HEK293T (cell line): ENCODE data around the gene HEPH.
"Not testable (repeated sequence)": the region's sequence is repeated elsewhere in the genome, so short reads cannot be mapped to it uniquely, and the experiment has no call there.

ENCODE experiments used
- ARNT ChIP-seq: fragments of 450-650 bp; IDR thresholded peaks from 2 replicates; pipeline ENCODE4 v1.6.1; 2017; ENCODE audit warnings: mild to moderate bottlenecking
- ELF4 ChIP-seq: fragments of 450-650 bp; IDR thresholded peaks from 2 replicates; pipeline ENCODE4 v1.6.1; 2017; ENCODE audit warnings: antibody characterized with exemption
- PKNOX1 ChIP-seq: fragments of 450-650 bp; IDR thresholded peaks from 2 replicates; pipeline ENCODE4 v1.6.1; 2016
- SP1 ChIP-seq: fragments of 450-650 bp; IDR thresholded peaks from 2 replicates; pipeline ENCODE4 v1.6.1; 2017
- TARDBP ChIP-seq: fragments of 450-650 bp; IDR thresholded peaks from 2 replicates; pipeline ENCODE4 v1.6.1; 2016

GRCh38 chrX:66135284-66135683 lies 28.8 kb upstream of the HEPH start:
- TF ChIP-seq TARDBP, ELF4, SP1, ARNT, PKNOX1: not testable (repeated sequence)
